CD8-positive, alpha-beta memory T cell (primary cell): ENCODE data around the gene GPR37. TPM values are rescaled to one million over a fixed set of nuclear protein-coding genes. Genes with fewer than 3 reads are reported as not detected.

Source experiments
- CTCF ChIA-PET: fragments of 350-600 bp; sonication (Branson Sonifier 250); formaldehyde crosslinking; loops from one replicate; lab custom pipeline; 2021; ENCODE audit warnings: antibody characterized with exemption; lab: Charles Lee
- POLR2A ChIA-PET: fragments of 350-600 bp; sonication (Branson Sonifier 250); formaldehyde crosslinking; loops from one replicate; lab custom pipeline; 2021; ENCODE audit warnings: antibody characterized with exemption; lab: Charles Lee
- DNase-seq, 5 donors: peaks; one replicate each; pipeline versions ENCODE4 v3.0.0 to v3.0.0-alpha.2; 2020 to 2022; ENCODE audit warnings: mixed read lengths in 1 of 5
- H3K27ac ChIP-seq: one replicate; pipeline ENCODE4 v1.7.0; 2013; ENCODE audit warnings: low read depth, mild to moderate bottlenecking, low read length, moderate library complexity
- H3K27me3 ChIP-seq: 2 replicates; pipeline ENCODE4 v1.7.0; 2013; ENCODE audit warnings: low read length, mild to moderate bottlenecking; ENCODE audit not compliant: insufficient read depth, poor library complexity, severe bottlenecking
- H3K36me3 ChIP-seq: 2 replicates; pipeline ENCODE4 v1.7.0; 2013; ENCODE audit warnings: mild to moderate bottlenecking, low read length, moderate library complexity; ENCODE audit not compliant: insufficient read depth
- H3K4me1 ChIP-seq: 2 replicates; pipeline ENCODE4 v1.7.0; 2013; ENCODE audit warnings: mild to moderate bottlenecking, low read length, moderate library complexity; ENCODE audit not compliant: insufficient read depth
- H3K4me3 ChIP-seq: 2 replicates; pipeline ENCODE4 v1.7.0; 2013; ENCODE audit warnings: mild to moderate bottlenecking, low read length
- H3K9me3 ChIP-seq: 2 replicates; pipeline ENCODE4 v1.7.0; 2013; ENCODE audit warnings: mild to moderate bottlenecking, low read length
- H3K27ac Mint-ChIP-seq, 8 donors: one replicate each; pipeline ENCODE4 v1.8.0; 2020 to 2021; ENCODE audit warnings: mixed read lengths in 8 of 8, mild to moderate bottlenecking in 6 of 8, inconsistent platforms in 3 of 8, moderate library complexity in 3 of 8
- H3K27me3 Mint-ChIP-seq, 2 donors: one replicate each; pipeline ENCODE4 v1.8.0; 2020 to 2021; ENCODE audit warnings: mixed read lengths in 2 of 2, mild to moderate bottlenecking in 1 of 2, moderate library complexity in 1 of 2
- H3K36me3 Mint-ChIP-seq, 3 donors: one replicate each; pipeline ENCODE4 v1.8.0; 2020 to 2021; ENCODE audit warnings: mixed read lengths in 3 of 3, inconsistent platforms in 1 of 3, mild to moderate bottlenecking in 1 of 3
- H3K4me1 Mint-ChIP-seq, 3 donors: one replicate each; pipeline ENCODE4 v1.8.0; 2020 to 2021; ENCODE audit warnings: mixed read lengths in 3 of 3, inconsistent platforms in 1 of 3, mild to moderate bottlenecking in 1 of 3
- H3K4me3 Mint-ChIP-seq, 7 donors: one replicate each; pipeline ENCODE4 v1.8.0; 2020 to 2021; ENCODE audit warnings: mixed read lengths in 7 of 7, mild to moderate bottlenecking in 6 of 7, moderate library complexity in 4 of 7, inconsistent platforms in 2 of 7
- H3K9me3 Mint-ChIP-seq, 5 donors: one replicate each; pipeline ENCODE4 v1.8.0; 2020 to 2022; ENCODE audit warnings: mixed read lengths in 5 of 5, mild to moderate bottlenecking in 3 of 5, moderate library complexity in 2 of 5, inconsistent platforms in 1 of 5
- polyA plus RNA-seq: library from polyadenylated mRNA; unstranded; fragments of 300-500 nt; fragmentation: Illumina TruSeq; gene quantifications from one replicate; pipeline ENCODE4 v1.2.3, GENCODE V29; 2021
- total RNA-seq, 2 experiments: library from RNA; stranded (reverse); gene quantifications; one replicate each; pipeline ENCODE4 v1.2.3, GENCODE V29; 2021

Gene GPR37
- total and polyA plus RNA-seq, 3 experiments from 2014 or later = not detected

- H3K4me1 ChIP-seq = no peaks in the 10 kb centered on the region
- Mint-ChIP-seq H3K36me3 (peaks cover 0 to 3% (median 0%) of the 10 kb centered on the region in 3 donors), H3K27ac (no peak overlapping the region), H3K27me3 (peaks cover 37 to 64% of the 10 kb centered on the region in 2 donors), H3K4me3 (peak overlapping the region; percentile 83 to 88 (median 86)), H3K9me3 (peaks cover 0 to 3% (median 0%) of the 10 kb centered on the region in 5 donors), H3K4me1 (peaks cover 17 to 22% (median 18%) of the 10 kb centered on the region in 3 donors)
- H3K27me3 ChIP-seq = peaks cover 27% of the 10 kb centered on the region
- peak overlapping the region; percentile 63 for H3K4me3 ChIP-seq
- H3K36me3 ChIP-seq = no peaks in the 10 kb centered on the region
- H3K9me3 ChIP-seq = no peaks in the 10 kb centered on the region
- POLR2A ChIA-PET = no interaction called here
- no peak overlapping the region for H3K27ac ChIP-seq
- no peak for DNase-seq
- CTCF ChIA-PET = no interaction called here
Measured at GRCh38 chr7:124764051-124764846, 1.3 kb downstream of the GPR37 start.

- ChIA-PET CTCF (no interaction called here), POLR2A (no interaction called here)
- H3K9me3 Mint-ChIP-seq = peaks cover 0 to 3% (median 0%) of the 10 kb centered on the region in 5 donors
- H3K9me3 ChIP-seq = no peaks in the 10 kb centered on the region
- no peak overlapping the region for H3K27ac Mint-ChIP-seq
- peaks cover 17 to 22% (median 18%) of the 10 kb centered on the region in 3 donors for H3K4me1 Mint-ChIP-seq
- H3K27me3 ChIP-seq = peaks cover 26% of the 10 kb centered on the region
- H3K27ac ChIP-seq = no peak overlapping the region
- H3K27me3 Mint-ChIP-seq = peaks cover 41 to 70% of the 10 kb centered on the region in 2 donors
- no peaks in the 10 kb centered on the region for H3K36me3 ChIP-seq
- no peaks in the 10 kb centered on the region for H3K4me1 ChIP-seq
- DNase-seq = no peak
- peaks cover 0 to 3% (median 0%) of the 10 kb centered on the region in 3 donors for H3K36me3 Mint-ChIP-seq
- no peak overlapping the region for H3K4me3 ChIP-seq
- H3K4me3 Mint-ChIP-seq = peak overlapping the region in 1 of 7 donors; percentile 83
Measured at GRCh38 chr7:124762611-124763143, 2.9 kb downstream of the GPR37 start.

DNA sequence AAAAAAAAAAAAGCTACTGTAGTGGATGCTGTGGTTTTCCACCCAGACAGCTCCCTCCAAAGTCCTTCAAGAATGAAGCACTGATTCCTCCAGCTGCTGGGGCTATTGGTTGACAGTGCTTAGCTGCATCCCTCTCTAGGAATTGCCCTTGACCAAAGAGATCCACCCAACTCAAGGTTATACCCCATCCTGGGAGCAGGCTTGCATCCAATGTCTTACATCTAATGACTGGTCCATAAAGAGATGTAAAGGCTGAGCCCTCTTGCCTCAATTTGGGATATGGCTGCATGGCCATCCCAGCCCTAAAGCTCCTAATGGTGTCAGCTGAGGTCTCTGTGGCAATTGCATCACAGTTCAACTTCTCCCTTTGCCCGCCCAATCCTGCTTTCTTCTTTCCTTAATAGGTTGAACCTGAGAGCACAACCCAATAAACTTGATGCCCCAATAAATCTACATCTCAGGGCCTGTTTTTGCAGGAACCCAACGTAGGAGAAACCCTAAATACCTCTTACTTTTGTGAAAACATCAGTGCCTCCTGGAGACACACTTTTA lies 4.4 kb downstream of the GPR37 start:
- Mint-ChIP-seq H3K9me3 (peaks cover 0 to 3% (median 0%) of the 10 kb centered on the region in 5 donors), H3K27me3 (peaks cover 29 to 66% of the 10 kb centered on the region in 2 donors), H3K27ac (no peak overlapping the region), H3K36me3 (peaks cover 0 to 3% (median 0%) of the 10 kb centered on the region in 3 donors), H3K4me3 (no peak overlapping the region), H3K4me1 (peaks cover 17 to 22% (median 18%) of the 10 kb centered on the region in 3 donors)
- H3K9me3 ChIP-seq = no peaks in the 10 kb centered on the region
- ChIA-PET CTCF (no interaction called here), POLR2A (no interaction called here)
- H3K4me1 ChIP-seq = no peaks in the 10 kb centered on the region
- H3K27ac ChIP-seq = no peak overlapping the region
- DNase-seq = no peak
- H3K36me3 ChIP-seq = no peaks in the 10 kb centered on the region
- peaks cover 18% of the 10 kb centered on the region for H3K27me3 ChIP-seq
- H3K4me3 ChIP-seq = no peak overlapping the region

DNA sequence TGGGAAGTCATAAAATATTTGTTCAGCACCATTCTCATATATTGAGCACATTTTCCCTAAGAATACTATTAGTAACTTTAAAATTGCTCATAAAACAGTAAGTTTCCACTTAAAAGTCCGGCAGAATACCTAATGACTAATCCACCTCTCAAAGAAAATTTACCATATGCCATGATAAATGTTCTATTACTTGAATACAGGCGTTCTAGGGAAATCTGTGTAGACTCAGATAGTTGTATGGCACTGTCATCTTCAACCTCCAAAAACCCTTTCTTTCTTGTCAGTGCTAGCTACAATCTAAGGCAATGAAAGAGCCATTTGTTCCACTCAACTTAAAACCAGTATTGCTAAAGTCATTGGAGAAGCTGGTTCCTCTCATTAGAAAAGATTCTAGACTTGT lies 7.3 kb downstream of the GPR37 start:
- Mint-ChIP-seq H3K27me3 (peaks cover 11 to 51% of the 10 kb centered on the region in 2 donors), H3K9me3 (peaks cover 0 to 3% (median 0%) of the 10 kb centered on the region in 5 donors), H3K4me1 (peaks cover under 1 to 3% (median 2%) of the 10 kb centered on the region in 3 donors), H3K27ac (no peak overlapping the region), H3K4me3 (no peak overlapping the region), H3K36me3 (no peaks in the 10 kb centered on the region)
- no peak for DNase-seq
- Histone ChIP-seq H3K27me3 (peaks cover 9% of the 10 kb centered on the region), H3K4me1 (no peaks in the 10 kb centered on the region), H3K27ac (no peak overlapping the region), H3K36me3 (no peaks in the 10 kb centered on the region), H3K9me3 (no peaks in the 10 kb centered on the region), H3K4me3 (no peak overlapping the region)
- ChIA-PET CTCF (no interaction called here), POLR2A (no interaction called here)

DNA sequence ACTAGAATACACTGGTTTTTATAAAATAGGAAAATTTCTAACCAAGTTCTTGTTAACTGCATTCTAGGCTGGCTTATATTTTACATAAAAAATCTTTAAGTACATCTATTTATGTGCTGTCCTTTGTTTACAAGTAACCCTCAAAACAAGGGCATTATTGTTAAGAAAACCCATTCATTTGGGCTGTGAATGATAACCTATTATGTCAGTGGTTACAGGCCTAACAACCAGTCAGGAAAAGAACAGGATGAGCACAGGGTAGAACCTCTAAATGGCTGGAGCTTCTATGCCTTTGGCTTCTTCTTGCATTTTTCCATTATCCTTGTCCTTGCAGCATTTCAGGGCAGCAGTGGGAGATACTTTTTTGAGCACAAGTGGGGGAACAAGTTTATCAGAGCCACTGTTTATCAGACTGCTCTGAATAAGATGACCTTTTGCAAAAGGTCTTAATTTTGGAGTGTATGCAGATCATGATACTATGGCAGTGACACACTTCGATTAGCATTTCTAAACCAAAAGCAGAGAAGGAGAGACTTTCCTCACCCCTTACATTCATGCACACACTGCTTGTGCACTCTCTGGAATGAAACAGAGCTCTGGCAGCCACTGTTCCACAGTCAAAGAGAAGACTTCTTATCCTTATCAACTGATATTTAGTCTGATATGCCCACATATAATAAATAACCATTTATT lies 10.9 kb downstream of the GPR37 start:
- no peaks in the 10 kb centered on the region for H3K4me1 Mint-ChIP-seq
- H3K36me3 Mint-ChIP-seq = no peaks in the 10 kb centered on the region
- DNase-seq = no peak
- H3K27ac Mint-ChIP-seq = no peak overlapping the region
- no peaks in the 10 kb centered on the region for H3K27me3 ChIP-seq
- no peaks in the 10 kb centered on the region for H3K4me1 ChIP-seq
- ChIA-PET POLR2A (no interaction called here), CTCF (no interaction called here)
- peaks cover 4 to 28% of the 10 kb centered on the region in 2 donors for H3K27me3 Mint-ChIP-seq
- no peak overlapping the region for H3K4me3 Mint-ChIP-seq
- no peak overlapping the region for H3K27ac ChIP-seq
- no peak overlapping the region for H3K4me3 ChIP-seq
- H3K9me3 ChIP-seq = no peaks in the 10 kb centered on the region
- no peaks in the 10 kb centered on the region for H3K36me3 ChIP-seq
- H3K9me3 Mint-ChIP-seq = peaks cover 0 to 2% (median 0%) of the 10 kb centered on the region in 5 donors

GRCh38 chr7:124752310-124752709 lies 13.3 kb downstream of the GPR37 start:
- ChIA-PET POLR2A (no interaction called here), CTCF (no interaction called here)
- no peaks in the 10 kb centered on the region for H3K36me3 ChIP-seq
- Mint-ChIP-seq H3K27ac (no peak overlapping the region), H3K36me3 (no peaks in the 10 kb centered on the region), H3K4me1 (no peaks in the 10 kb centered on the region), H3K4me3 (no peak overlapping the region), H3K9me3 (no peaks in the 10 kb centered on the region), H3K27me3 (peaks cover 0 to 10% of the 10 kb centered on the region in 2 donors)
- H3K9me3 ChIP-seq = no peaks in the 10 kb centered on the region
- no peaks in the 10 kb centered on the region for H3K27me3 ChIP-seq
- no peak overlapping the region for H3K27ac ChIP-seq
- no peak overlapping the region for H3K4me3 ChIP-seq
- DNase-seq = no peak
- H3K4me1 ChIP-seq = no peaks in the 10 kb centered on the region

- Mint-ChIP-seq H3K36me3 (no peaks in the 10 kb centered on the region), H3K4me1 (no peaks in the 10 kb centered on the region), H3K9me3 (no peaks in the 10 kb centered on the region), H3K27ac (no peak overlapping the region), H3K27me3 (peaks cover 0 to 4% of the 10 kb centered on the region in 2 donors), H3K4me3 (no peak overlapping the region)
- Histone ChIP-seq H3K27ac (no peak overlapping the region), H3K4me1 (no peaks in the 10 kb centered on the region), H3K27me3 (no peaks in the 10 kb centered on the region), H3K4me3 (no peak overlapping the region), H3K9me3 (no peaks in the 10 kb centered on the region), H3K36me3 (no peaks in the 10 kb centered on the region)
- ChIA-PET POLR2A (no interaction called here), CTCF (no interaction called here)
- no peak for DNase-seq
Measured at GRCh38 chr7:124751027-124751426, 14.6 kb downstream of the GPR37 start.

DNA sequence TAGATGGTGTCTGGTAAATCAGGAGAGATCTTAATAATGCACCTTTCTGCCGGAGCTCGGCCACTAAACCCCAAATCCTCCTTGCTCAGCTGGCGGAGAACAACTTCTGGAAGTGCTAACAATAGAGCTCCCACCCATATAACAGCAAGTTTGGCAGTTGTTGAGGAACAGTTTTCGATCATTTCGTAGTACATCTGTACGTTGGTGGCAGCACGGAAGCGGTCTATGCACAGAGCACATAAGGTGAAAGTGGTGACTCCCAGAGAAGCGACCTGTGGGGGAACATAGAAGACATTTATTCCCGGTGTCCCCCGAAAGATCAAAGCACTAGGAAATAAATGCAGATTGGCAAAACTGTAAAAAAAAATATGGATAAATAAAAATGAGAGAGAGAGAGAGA lies 18.5 kb downstream of the GPR37 start:
- CTCF ChIA-PET = no interaction called here
- H3K36me3 Mint-ChIP-seq = no peaks in the 10 kb centered on the region

More for the DNA sequence above, 18.5 kb downstream of the GPR37 start:
- Histone ChIP-seq H3K9me3 (no peaks in the 10 kb centered on the region), H3K27ac (no peak overlapping the region), H3K27me3 (no peaks in the 10 kb centered on the region), H3K4me3 (no peak overlapping the region), H3K36me3 (no peaks in the 10 kb centered on the region), H3K4me1 (no peaks in the 10 kb centered on the region)
- Mint-ChIP-seq H3K4me1 (no peaks in the 10 kb centered on the region), H3K4me3 (no peak overlapping the region), H3K27me3 (no peaks in the 10 kb centered on the region), H3K9me3 (no peaks in the 10 kb centered on the region), H3K27ac (no peak overlapping the region)
- DNase-seq = no peak
- POLR2A ChIA-PET = no interaction called here
